VCaP (cell line): Measurements from ENCODE around the gene PPP1R14C.

Source experiments
- H3K27ac ChIP-seq: fragments of 450-650 bp; 2 replicates; pipeline ENCODE4 v1.5.1; 2017
- TF ChIP-seq, protein P1 (sequence below): fragments of 450-650 bp; conservative IDR thresholded peaks from 2 replicates; pipeline ENCODE4 v1.5.1; 2017; ENCODE audit warnings: mild to moderate bottlenecking, moderate library complexity

Gene PPP1R14C

DNA sequence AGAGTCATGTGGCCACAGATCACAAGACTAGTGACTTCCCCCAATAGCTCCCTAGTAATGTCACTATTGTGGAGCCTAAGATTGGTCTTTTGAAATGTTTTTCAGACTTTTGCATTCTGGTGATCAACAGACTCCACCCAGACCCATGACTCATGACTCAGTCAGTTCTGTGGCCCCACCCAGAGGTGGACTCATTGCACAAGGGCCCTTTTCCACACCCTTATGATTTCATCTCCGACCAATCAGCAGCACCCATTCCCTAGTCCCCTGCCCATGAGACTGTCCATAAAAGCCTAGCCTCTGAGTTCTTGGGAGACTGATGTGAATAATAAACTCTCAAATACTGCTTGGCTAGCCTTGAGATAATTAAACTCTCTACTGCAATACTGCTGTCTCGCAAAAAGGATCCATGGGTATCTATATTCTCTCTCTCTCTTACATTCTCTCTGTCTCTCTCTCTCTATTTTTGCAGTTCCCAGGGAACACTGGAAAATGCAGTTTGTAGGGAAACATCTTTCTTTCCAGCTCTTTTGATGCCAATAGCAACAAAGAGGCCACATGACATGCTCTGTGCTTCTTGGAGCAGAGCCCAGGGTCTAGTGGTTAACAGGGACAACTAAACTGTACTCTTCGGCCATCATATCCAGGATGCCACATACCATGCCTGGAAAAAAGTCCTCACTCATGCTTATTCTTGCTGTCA, 154.6 kb downstream of the PPP1R14C start:
- H3K27ac ChIP-seq = no peak overlapping the region
- TF ChIP-seq, protein P1, sequence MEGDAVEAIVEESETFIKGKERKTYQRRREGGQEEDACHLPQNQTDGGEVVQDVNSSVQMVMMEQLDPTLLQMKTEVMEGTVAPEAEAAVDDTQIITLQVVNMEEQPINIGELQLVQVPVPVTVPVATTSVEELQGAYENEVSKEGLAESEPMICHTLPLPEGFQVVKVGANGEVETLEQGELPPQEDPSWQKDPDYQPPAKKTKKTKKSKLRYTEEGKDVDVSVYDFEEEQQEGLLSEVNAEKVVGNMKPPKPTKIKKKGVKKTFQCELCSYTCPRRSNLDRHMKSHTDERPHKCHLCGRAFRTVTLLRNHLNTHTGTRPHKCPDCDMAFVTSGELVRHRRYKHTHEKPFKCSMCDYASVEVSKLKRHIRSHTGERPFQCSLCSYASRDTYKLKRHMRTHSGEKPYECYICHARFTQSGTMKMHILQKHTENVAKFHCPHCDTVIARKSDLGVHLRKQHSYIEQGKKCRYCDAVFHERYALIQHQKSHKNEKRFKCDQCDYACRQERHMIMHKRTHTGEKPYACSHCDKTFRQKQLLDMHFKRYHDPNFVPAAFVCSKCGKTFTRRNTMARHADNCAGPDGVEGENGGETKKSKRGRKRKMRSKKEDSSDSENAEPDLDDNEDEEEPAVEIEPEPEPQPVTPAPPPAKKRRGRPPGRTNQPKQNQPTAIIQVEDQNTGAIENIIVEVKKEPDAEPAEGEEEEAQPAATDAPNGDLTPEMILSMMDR = no peak

GRCh38 chr6:150298030-150298380, 155.2 kb downstream of the PPP1R14C start:
- H3K27ac ChIP-seq = no peak overlapping the region
- TF ChIP-seq, protein P1 = no peak

- no peak overlapping the region for H3K27ac ChIP-seq
- TF ChIP-seq, protein P1 = no peak
These were observed 155.8 kb downstream of the PPP1R14C start for GRCh38 chr6:150298676-150299075.
